Temporal lobe (tissue), 2 donors: ENCODE results near the gene TNFRSF1B. TPM values are rescaled to one million over a fixed set of nuclear protein-coding genes. Genes with fewer than 3 reads are reported as not detected.

Source experiments
- small RNA-seq: library from RNA; depleted of rRNA; stranded (forward); fragments of <200 nt; gene quantifications from one replicate; pipeline ENCODE3, GENCODE V24; 2014; ENCODE audit warnings: low replicate concordance
- total RNA-seq: library from RNA; depleted of rRNA; stranded (reverse); fragments of >200 nt; gene quantifications from one replicate; pipeline ENCODE4 v1.2.3, GENCODE V29; 2014

TNFRSF1B gene
- total RNA-seq, 1 donor from 2014 or later = 2.0 TPM

Small RNA genes lying within 50 kb of the gene (small RNA-seq; reads per million reads assigned to genes)
- gene MIR4632 (not detected), gene RF00156 (not detected)

Other genes starting within 250 kb of the TNFRSF1B start
- 12.8 TPM for gene KIAA2013, start 240.6 kb upstream of the TNFRSF1B start, total RNA-seq
- 18.7 TPM for gene PLOD1, start 232.3 kb upstream of the TNFRSF1B start, total RNA-seq
- 39.8 TPM for gene MFN2, start 186.5 kb upstream of the TNFRSF1B start, total RNA-seq
- 23.8 TPM for gene MIIP, start 147.5 kb upstream of the TNFRSF1B start, total RNA-seq
- not detected for gene TNFRSF8, start 103.7 kb upstream of the TNFRSF1B start, total RNA-seq
- 52.1 TPM for gene VPS13D, start 63.0 kb downstream of the TNFRSF1B start, total RNA-seq